ENCODE results near the gene PRODH2. TPM values are rescaled to one million over a fixed set of nuclear protein-coding genes. Genes with fewer than 3 reads are reported as not detected.

Gene PRODH2
- total and polyA plus RNA-seq, 4 donors: not detected

- Histone ChIP-seq H3K36me3 (ENCODE audit: control insufficient read depth in 1 of 2, insufficient read depth in 2 of 2, low read length in 1 of 2) (no peaks in the 10 kb centered on the region), H3K4me1 (ENCODE audit: control insufficient read depth in 1 of 2, insufficient read depth in 2 of 2, low read length in 2 of 2) (no peaks in the 10 kb centered on the region), H3K9me3 (ENCODE audit: control insufficient read depth, low read length) (no peaks in the 10 kb centered on the region), H3K27me3 (ENCODE audit: control insufficient read depth in 1 of 2, insufficient read depth in 2 of 2, low read length in 1 of 2) (no peaks in the 10 kb centered on the region), H3K4me3 (ENCODE audit: low read length in 2 of 2) (no peak overlapping the region), H3K27ac (ENCODE audit: low read depth in 1 of 2, low read length in 2 of 2) (no peak overlapping the region)
- intact Hi-C loops (cut with DNase I): no loop called here
- no peak for DNase-seq
- WGBS, 2 donors: 92 to 94% methylated on average over 15 of the region's 15 CpGs
- ATAC-seq (ENCODE audit: low FRiP score): no peak
Measured at GRCh38 chr19:35787227-35787799, 25.3 kb downstream of the PRODH2 start.

- H3K9me3 ChIP-seq (ENCODE audit: control insufficient read depth, low read length): no peaks in the 10 kb centered on the region
- no peak overlapping the region for H3K27ac ChIP-seq (ENCODE audit: low read depth in 1 of 2, low read length in 2 of 2)
- H3K4me3 ChIP-seq (ENCODE audit: low read length in 2 of 2): no peak overlapping the region
- ATAC-seq (ENCODE audit: low FRiP score): no peak
- no peaks in the 10 kb centered on the region for H3K27me3 ChIP-seq (ENCODE audit: control insufficient read depth in 1 of 2, insufficient read depth in 2 of 2, low read length in 1 of 2)
- intact Hi-C loops (cut with DNase I): no loop called here
- DNase-seq: no peak
- WGBS, 2 donors: 91 to 93% methylated on average over 21 to 31 of the region's 31 CpGs
- H3K36me3 ChIP-seq (ENCODE audit: control insufficient read depth in 1 of 2, insufficient read depth in 2 of 2, low read length in 1 of 2): no peaks in the 10 kb centered on the region
- H3K4me1 ChIP-seq (ENCODE audit: control insufficient read depth in 1 of 2, insufficient read depth in 2 of 2, low read length in 2 of 2): no peaks in the 10 kb centered on the region
Measured at GRCh38 chr19:35786299-35787160, 26.1 kb downstream of the PRODH2 start.

- H3K36me3 ChIP-seq (ENCODE audit: control insufficient read depth in 1 of 2, insufficient read depth in 2 of 2, low read length in 1 of 2): peaks cover 0 to 1% of the 10 kb centered on the region in 2 donors
Measured at GRCh38 chr19:35785339-35785627, 27.4 kb downstream of the PRODH2 start.

GRCh38 chr19:35784503-35785338 is 27.9 kb downstream of the PRODH2 start:
- WGBS, 2 donors: 76 to 77% methylated on average over 34 to 45 of the region's 45 CpGs
- no peaks in the 10 kb centered on the region for H3K27me3 ChIP-seq (ENCODE audit: control insufficient read depth in 1 of 2, insufficient read depth in 2 of 2, low read length in 1 of 2)
- intact Hi-C loops (cut with DNase I): no loop called here
- ATAC-seq (ENCODE audit: low FRiP score) (no peak), DNase-seq (no peak)
- no peak overlapping the region for H3K27ac ChIP-seq (ENCODE audit: low read depth in 1 of 2, low read length in 2 of 2)
- no peaks in the 10 kb centered on the region for H3K4me1 ChIP-seq (ENCODE audit: control insufficient read depth in 1 of 2, insufficient read depth in 2 of 2, low read length in 2 of 2)
- peaks cover 0 to 1% of the 10 kb centered on the region in 2 donors for H3K36me3 ChIP-seq (ENCODE audit: control insufficient read depth in 1 of 2, insufficient read depth in 2 of 2, low read length in 1 of 2)
- no peak overlapping the region for H3K4me3 ChIP-seq (ENCODE audit: low read length in 2 of 2)
- H3K9me3 ChIP-seq (ENCODE audit: control insufficient read depth, low read length): no peaks in the 10 kb centered on the region

More at GRCh38 chr19:35785339-35785627, 27.4 kb downstream of the PRODH2 start:
- no peak overlapping the region for H3K27ac ChIP-seq (ENCODE audit: low read depth in 1 of 2, low read length in 2 of 2)
- ATAC-seq (ENCODE audit: low FRiP score) (no peak), DNase-seq (no peak)
- WGBS, 2 donors: 84 to 86% methylated on average over 10 of the region's 10 CpGs
- intact Hi-C loops (cut with DNase I): no loop called here
- no peaks in the 10 kb centered on the region for H3K9me3 ChIP-seq (ENCODE audit: control insufficient read depth, low read length)
- H3K4me1 ChIP-seq (ENCODE audit: control insufficient read depth in 1 of 2, insufficient read depth in 2 of 2, low read length in 2 of 2): no peaks in the 10 kb centered on the region
- no peak overlapping the region for H3K4me3 ChIP-seq (ENCODE audit: low read length in 2 of 2)
- H3K27me3 ChIP-seq (ENCODE audit: control insufficient read depth in 1 of 2, insufficient read depth in 2 of 2, low read length in 1 of 2): no peaks in the 10 kb centered on the region

- intact Hi-C loops (cut with DNase I): no loop called here
- ATAC-seq (ENCODE audit: low FRiP score): no peak
- peaks cover 0 to 1% of the 10 kb centered on the region in 2 donors for H3K36me3 ChIP-seq (ENCODE audit: control insufficient read depth in 1 of 2, insufficient read depth in 2 of 2, low read length in 1 of 2)
- H3K27me3 ChIP-seq (ENCODE audit: control insufficient read depth in 1 of 2, insufficient read depth in 2 of 2, low read length in 1 of 2): no peaks in the 10 kb centered on the region
- no peak overlapping the region for H3K27ac ChIP-seq (ENCODE audit: low read depth in 1 of 2, low read length in 2 of 2)
- no peak for DNase-seq
- no peak overlapping the region for H3K4me3 ChIP-seq (ENCODE audit: low read length in 2 of 2)
- 80 to 84% methylated on average over 26 to 28 of the region's 28 CpGs for WGBS, 2 donors
- H3K9me3 ChIP-seq (ENCODE audit: control insufficient read depth, low read length): no peaks in the 10 kb centered on the region
- no peaks in the 10 kb centered on the region for H3K4me1 ChIP-seq (ENCODE audit: control insufficient read depth in 1 of 2, insufficient read depth in 2 of 2, low read length in 2 of 2)
Measured at GRCh38 chr19:35783469-35784434, 28.9 kb downstream of the PRODH2 start.

GRCh38 chr19:35782589-35782988 is 30.1 kb downstream of the PRODH2 start:
- H3K9me3 ChIP-seq (ENCODE audit: control insufficient read depth, low read length): no peaks in the 10 kb centered on the region
- H3K27me3 ChIP-seq (ENCODE audit: control insufficient read depth in 1 of 2, insufficient read depth in 2 of 2, low read length in 1 of 2): no peaks in the 10 kb centered on the region
- DNase-seq: no peak
- WGBS, 2 donors: 94 to 95% methylated on average over 12 of the region's 12 CpGs
- H3K4me1 ChIP-seq (ENCODE audit: control insufficient read depth in 1 of 2, insufficient read depth in 2 of 2, low read length in 2 of 2): no peaks in the 10 kb centered on the region
- peaks cover 0 to 1% of the 10 kb centered on the region in 2 donors for H3K36me3 ChIP-seq (ENCODE audit: control insufficient read depth in 1 of 2, insufficient read depth in 2 of 2, low read length in 1 of 2)
- H3K4me3 ChIP-seq (ENCODE audit: low read length in 2 of 2): no peak overlapping the region
- no peak for ATAC-seq (ENCODE audit: low FRiP score)
- H3K27ac ChIP-seq (ENCODE audit: low read depth in 1 of 2, low read length in 2 of 2): no peak overlapping the region
- intact Hi-C loops (cut with DNase I): no loop called here

GRCh38 chr19:35781650-35782049 is 31.0 kb downstream of the PRODH2 start:
- WGBS, 2 donors: 69 to 72% methylated on average over 8 to 9 of the region's 9 CpGs
- DNase-seq: no peak
- intact Hi-C loops (cut with DNase I): no loop called here
- Histone ChIP-seq H3K36me3 (ENCODE audit: control insufficient read depth in 1 of 2, insufficient read depth in 2 of 2, low read length in 1 of 2) (peaks cover 0 to 1% of the 10 kb centered on the region in 2 donors), H3K27me3 (ENCODE audit: control insufficient read depth in 1 of 2, insufficient read depth in 2 of 2, low read length in 1 of 2) (no peaks in the 10 kb centered on the region), H3K9me3 (ENCODE audit: control insufficient read depth, low read length) (no peaks in the 10 kb centered on the region), H3K27ac (ENCODE audit: low read depth in 1 of 2, low read length in 2 of 2) (no peak overlapping the region), H3K4me1 (ENCODE audit: control insufficient read depth in 1 of 2, insufficient read depth in 2 of 2, low read length in 2 of 2) (no peaks in the 10 kb centered on the region), H3K4me3 (ENCODE audit: low read length in 2 of 2) (no peak overlapping the region)
- no peak for ATAC-seq (ENCODE audit: low FRiP score)

GRCh38 chr19:35780717-35781116 is 31.9 kb downstream of the PRODH2 start:
- 94 to 95% methylated on average over 20 of the region's 20 CpGs for WGBS, 2 donors
- Histone ChIP-seq H3K36me3 (ENCODE audit: control insufficient read depth in 1 of 2, insufficient read depth in 2 of 2, low read length in 1 of 2) (peaks cover 0 to 1% of the 10 kb centered on the region in 2 donors), H3K27me3 (ENCODE audit: control insufficient read depth in 1 of 2, insufficient read depth in 2 of 2, low read length in 1 of 2) (no peaks in the 10 kb centered on the region), H3K4me1 (ENCODE audit: control insufficient read depth in 1 of 2, insufficient read depth in 2 of 2, low read length in 2 of 2) (no peaks in the 10 kb centered on the region), H3K4me3 (ENCODE audit: low read length in 2 of 2) (no peak overlapping the region), H3K9me3 (ENCODE audit: control insufficient read depth, low read length) (no peaks in the 10 kb centered on the region), H3K27ac (ENCODE audit: low read depth in 1 of 2, low read length in 2 of 2) (no peak overlapping the region)
- intact Hi-C loops (cut with DNase I): no loop called here
- DNase-seq: no peak
- no peak for ATAC-seq (ENCODE audit: low FRiP score)

Data from aorta (tissue), 5 donors.